Fibroblast of skin of scalp (primary cell): ENCODE measurements around the gene COL9A2.

ENCODE experiments used
- DNase-seq: peaks from one replicate; pipeline ENCODE4 v3.0.0-alpha.2; 2013

Gene COL9A2

DNA sequence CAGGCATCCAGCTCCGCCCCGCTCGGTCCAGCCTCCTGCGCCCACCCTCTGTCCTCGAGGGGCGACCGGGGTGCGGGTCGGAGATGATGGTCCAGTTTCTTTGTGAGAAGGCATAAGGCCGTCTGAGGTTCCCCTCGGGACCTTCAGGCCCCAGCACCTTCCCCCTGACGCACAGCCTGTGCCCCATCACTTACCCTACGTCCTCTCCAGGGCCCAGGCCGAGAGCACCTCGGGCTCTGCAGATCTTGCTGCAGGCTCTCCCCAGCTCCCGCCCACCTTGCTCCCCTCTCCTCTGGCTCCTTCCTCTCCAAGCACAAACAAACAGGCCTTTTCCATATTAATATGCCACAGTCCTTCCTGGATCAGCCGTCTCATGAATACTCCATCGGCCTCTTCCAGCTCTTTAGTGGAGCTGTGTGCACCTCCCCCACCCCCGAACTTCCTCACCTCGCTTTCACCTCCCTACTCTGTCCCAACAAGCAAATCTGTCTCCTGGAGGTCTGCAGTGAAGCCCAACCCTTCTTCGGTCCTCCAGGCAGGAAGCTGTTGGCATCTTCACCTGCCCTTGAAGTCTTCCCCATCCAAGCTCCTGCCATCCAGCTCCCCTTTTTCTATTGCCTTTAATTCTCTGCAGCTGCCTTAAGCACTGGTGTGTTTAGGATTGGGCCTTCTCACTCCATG, 448 bp upstream of the COL9A2 start:
- DNase-seq: no peak

DNA sequence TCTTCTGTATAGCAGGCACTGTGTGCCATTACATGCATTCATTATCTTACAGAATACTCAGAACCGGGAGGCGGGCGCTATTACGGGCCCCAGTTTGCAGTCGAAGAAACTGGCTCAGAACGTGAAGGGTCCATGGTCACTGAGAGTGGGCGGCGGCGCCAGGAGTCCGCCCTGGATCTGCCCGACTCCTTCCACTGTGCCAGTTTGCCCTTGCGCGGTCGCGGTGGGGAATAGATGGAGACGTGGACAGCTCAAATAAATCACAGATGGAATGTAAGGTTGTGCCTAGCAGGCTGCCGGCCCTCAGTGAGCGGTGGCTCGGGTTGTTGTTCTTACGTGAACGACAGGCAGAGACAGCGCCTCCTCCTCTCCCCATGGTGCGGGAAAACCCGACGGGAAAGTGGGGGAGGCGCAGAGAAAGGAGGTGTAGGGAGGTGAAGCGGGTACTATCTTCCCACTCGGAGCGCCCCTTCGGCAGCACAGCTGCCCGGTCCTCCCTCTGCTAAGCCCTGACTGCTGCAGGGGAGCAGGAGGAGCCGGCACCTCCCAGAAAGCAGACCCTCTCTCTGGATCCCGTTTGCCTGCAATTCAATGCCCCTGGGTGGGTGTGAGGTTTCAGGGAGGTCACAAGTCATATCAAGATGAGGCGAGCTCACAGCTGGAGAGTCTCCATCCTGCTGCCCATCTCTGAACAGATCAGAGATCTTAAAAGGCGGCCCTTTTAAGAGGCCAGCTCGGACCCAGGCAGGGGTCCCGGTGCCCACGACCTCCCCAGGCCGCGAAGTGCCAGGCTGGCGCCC, 1.1 kb downstream of the COL9A2 start:
- DNase-seq: no peak

DNA sequence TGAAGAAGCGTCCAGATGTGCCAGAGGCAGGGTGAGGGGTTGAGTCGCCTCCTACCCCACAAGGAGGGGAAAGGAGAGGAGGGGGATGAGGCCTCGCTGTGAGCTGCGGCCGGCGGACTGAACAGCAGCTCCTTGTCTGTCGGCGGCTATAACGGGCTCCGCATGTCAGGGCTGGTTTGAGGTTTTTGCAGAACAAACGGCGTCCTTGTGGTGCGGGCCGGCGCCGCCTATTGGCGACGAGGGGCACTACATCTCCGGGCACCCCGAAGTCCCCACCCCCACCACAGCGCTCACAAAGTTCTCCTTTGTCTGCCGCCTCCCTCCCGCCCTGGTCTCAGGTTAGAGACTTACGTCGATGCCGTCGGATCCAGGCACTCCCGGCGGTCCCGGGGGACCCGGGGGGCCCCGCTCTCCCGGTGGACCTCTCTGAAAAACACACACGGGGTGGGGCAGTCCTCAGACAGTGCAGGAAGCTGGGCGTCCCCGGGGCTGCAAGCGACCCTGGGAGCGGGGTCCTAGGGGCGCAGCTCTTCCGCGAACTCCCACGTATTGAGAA, 1.8 kb downstream of the COL9A2 start:
- DNase-seq: peak; percentile 85

DNA sequence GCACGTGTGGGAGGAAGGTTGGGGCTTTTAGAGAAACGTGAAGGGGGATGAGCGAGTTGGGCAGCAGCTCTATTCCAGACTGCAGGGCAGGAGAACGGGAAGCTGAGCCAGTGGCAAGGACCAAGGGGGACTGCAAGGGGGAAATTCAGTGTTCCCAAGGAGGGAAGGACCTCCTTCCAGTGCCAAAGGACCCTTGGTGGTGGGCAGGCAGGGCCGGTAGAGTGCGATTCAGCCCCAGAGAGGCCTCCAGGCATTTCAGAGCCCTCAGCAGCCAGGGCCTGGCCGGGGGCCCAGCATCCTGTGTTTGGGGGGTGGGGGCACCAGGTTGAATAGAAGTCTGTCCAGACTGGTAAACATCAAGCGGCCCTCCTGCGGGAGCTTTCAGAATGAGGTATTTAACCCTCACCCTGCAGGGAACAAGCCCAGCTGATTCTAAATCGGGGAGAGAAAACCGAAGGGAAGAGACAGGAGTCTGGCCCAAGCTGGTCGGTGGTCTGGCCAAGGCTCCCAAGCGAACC, 2.3 kb downstream of the COL9A2 start:
- DNase-seq: no peak

DNA sequence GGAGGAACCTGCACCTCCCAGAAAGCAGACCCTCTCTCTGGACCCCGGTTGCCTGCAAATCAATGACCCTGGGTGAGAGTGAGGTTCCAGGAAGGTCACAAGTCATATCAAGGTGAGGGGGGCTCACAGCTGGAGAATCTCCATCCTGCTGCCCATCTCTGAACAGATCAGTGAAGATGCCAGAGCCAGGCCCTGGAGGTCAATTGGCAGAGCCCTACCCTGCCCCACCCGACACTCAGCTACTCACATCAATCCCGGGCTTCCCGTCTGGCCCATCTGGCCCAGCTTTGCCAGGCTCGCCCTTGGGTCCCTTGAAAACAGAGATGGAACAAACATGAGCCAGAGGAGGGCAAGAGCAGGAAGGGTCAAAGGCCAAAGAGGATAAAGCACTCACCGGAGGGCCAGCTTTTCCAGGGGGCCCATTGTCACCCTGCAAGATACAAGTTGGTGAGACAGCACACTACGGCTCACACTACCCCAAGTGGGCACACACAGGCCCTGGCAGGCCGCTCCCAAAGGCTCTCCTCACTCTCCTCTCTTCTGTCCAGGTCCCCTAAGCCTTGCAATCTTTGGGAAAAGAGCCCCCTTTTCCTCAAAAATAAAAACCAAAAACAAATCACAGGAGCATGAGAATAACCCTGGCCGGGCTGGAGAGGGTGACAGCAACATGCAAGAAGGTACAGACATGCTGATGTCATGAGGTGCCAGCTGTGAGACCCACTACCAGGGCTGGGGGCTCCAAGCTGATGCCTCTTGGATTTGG, 2.9 kb downstream of the COL9A2 start:
- no peak for DNase-seq

DNA sequence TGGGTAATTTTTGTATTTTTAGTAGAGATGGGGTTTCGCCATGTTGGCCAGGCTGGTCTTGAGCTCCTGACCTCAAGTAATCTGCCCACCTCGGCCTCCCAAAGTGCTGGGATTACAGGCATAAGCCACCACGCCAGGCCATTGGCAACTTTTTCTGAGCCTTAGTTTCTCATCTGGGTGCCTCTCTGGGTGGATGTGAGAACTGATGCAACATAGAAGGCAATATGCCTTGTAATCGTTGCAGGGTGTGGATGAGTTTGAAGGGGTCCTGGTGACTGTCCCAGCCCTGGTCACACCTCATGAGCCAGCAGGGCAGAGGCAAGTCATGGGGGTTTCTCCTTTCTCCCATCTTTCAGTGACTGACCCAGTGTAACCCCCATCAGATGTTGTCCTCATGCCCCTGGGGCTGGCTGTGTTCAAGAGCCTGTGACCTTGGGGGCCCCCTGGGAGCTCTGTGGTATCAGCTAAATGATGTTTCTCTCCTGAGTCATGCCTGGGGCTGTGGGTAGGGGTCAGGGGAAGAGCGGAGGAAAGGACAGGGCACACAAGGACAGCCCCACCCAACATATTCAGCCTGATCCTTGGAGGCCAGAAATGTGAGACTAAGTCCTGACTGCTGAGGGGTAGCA, 3.6 kb downstream of the COL9A2 start:
- DNase-seq: peak; percentile 74

DNA sequence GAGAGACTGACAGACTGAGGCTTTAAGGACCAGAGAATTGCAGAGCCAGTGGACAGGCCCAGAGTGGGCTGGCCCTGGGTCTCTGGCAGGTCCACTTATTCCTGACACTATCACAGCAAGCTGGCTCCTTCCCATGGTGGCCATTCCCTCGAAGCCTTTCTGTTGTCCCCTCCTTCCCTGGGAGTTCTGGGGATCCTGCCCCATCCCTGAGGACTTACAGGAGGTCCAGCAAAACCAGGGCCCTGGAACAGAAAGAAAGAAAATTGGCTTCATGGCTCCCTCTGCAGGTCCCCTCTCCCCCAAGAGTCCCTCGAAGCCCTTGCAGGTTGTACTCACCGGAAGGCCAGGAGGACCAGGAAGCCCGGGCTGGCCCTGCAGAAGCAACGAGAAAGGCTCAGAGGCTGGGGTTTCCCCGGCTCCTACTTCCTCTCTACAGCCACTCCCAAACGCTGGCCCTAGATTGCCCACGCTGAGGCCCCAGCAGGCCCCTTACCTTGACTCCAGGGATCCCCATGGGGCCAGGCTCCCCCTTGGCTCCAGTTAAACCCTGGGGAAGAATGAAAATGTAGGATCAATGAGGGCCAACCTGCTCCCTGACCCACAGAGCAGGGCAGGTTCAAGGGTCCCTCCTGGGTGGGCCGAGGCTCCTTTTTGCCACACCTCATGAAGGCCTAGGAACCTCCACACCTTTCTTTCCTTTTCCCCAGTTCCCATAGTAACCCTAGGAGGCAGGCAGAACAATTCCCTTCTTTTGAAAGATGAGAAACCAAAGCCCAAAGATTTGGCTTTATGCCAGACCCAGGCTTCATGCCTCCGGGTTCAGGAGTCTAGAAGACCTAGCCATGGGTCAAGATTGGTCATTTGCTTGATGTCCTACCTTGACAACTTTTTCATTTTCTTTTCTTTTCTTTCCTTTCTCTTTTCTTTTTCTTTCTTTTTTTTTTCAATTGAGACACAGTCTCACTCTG, 4.6 kb downstream of the COL9A2 start:
- DNase-seq: no peak

DNA sequence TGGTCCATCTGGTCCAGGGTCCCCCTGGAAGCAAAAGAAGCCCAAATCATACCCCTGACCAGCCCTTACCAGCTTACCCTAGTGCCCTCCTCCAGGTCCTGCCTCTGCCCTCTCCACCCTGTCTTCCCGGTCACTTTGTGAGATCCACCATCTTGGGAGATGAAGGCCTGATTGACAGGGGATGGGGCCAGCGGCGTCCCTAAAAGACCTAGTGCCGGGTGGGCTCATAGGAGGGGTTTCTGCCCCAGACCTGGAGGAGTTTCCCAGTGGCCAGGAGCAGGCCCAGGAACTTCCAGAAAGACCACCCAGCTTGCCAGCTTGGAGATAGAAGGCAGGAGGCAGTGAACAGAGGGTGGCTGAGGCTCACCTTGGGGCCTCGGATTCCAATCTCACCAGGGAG, 5.4 kb downstream of the COL9A2 start:
- no peak for DNase-seq

DNA sequence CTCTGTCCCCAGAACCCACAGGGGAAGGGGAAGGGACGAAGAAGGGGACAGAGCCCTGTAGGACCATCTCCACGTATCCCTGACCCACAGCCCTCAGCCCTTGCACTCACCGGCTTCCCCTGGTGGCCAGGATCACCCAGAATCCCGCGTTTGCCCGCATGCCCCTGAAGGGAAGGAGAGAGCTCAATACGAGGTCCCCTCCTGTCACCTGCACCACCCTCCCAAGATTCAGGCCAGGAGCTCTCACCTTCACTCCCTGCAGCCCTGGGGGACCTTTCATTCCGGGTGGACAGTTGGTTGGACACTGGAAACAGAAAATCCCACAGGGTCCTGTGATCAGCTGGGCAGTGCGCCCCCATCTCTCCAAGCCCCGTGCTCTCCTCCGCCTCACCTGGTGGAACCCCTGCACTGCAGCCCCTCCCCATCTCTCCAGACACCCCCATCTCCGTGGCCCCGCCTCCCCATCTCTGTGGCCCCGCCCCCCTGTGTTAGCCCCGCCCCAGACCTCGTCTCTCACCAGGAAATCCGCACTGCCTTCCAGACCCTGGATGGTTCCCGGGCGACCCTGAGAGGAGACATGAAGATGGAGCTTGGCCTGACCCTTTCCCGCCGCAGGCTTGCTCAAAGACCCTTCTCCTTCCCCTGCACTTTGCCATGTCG, 6.0 kb downstream of the COL9A2 start:
- no peak for DNase-seq

DNA sequence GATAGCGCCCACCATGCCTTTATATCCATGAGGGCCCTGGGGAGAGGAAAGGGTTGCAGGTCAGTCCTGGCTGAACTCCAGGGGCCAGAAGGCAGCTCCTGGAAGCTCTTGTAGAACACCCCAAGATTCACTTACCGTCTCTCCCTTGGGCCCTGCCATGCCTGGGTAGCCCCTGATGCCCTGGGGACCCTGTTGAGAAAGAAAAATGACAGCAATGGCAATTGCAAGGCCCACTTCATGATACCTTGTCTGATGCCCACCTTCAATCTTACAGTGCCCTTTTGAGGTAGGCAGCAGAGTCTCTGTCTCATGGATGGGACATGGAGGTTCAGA, 7.0 kb downstream of the COL9A2 start:
- DNase-seq: no peak

DNA sequence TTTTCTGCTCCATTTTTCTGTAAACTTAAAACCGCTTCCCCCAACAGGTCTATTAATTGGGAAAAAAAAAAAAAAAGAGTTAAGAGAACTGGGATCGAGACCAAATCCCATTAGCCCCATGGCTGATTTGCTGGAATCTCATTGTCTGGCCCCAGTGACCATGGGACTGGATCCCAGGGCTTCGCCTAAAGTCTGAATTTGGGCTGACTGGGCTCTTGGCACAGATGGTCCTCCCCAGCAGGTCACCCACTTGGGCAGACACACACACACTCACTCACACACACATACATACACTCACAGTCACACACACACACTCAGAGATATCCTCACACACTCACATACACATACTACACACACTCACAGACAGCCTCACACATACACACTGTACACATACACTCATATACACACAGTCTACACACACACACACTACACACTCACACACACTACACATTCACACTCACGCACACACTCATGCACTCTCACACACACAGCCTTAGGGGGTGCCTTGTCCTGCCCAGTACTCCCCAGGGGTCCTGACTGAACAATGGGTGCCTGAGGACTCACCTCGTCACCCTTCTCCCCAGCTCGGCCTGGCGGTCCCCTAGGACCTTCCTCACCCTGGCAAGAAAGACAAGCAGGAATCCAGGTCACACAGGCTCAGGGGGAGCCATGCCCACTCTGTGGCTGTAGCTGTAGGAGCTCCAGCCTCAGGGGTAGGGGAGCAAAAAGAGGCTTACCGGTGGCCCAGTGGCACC, 7.5 kb downstream of the COL9A2 start:
- DNase-seq: no peak

DNA sequence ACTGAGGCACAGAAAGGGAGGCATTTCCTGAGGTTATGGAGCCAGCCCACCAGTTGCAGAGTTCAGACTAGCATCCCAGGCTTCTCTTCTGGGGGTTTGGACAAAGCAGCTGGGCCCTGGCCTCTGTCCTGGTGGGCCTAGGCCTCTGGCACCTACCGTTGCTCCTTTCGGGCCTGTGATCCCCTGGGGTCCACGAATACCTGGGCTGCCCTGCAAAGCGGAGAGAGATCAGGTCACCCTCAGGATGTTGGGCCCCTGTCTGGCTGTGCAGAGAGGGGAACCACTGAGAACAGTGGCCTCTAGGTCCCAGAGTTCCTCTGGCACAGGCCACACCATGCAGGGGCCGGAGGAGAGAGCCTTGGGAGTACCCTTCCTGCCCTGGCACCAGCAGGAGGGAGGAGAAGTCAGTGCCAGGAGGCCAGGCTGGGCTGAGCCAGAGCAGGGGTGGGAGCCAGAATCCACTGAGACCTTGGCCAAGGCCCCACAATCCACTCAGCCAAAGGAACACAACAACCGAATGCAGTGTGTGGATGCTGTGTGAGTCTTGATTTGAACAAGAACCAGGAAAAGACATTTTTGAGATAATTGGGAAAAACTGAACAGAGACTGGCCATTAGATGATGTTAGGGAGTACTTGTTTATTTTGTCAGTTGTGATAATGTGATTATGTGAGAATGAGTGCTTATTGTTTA, 8.9 kb downstream of the COL9A2 start:
- no peak for DNase-seq

DNA sequence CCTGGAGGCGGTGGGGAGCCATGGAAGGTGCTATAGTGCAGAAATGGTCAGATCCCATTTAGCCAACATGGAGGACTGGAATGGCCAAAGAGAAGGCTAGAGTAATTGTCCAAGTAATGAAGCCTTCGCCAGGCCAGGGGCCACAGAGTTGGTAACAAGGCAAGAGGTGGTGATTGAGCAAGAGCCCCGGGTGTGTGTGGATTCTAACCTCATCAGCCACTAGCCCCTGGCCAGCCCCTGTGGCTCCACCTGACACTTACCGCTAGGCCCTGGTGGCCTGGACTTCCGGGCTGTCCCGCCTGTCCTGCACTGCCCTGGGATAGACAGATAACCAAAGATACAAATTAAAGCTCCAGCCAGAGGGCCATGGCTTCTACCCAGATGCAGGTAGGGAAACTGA, 9.9 kb downstream of the COL9A2 start:
- DNase-seq: no peak

DNA sequence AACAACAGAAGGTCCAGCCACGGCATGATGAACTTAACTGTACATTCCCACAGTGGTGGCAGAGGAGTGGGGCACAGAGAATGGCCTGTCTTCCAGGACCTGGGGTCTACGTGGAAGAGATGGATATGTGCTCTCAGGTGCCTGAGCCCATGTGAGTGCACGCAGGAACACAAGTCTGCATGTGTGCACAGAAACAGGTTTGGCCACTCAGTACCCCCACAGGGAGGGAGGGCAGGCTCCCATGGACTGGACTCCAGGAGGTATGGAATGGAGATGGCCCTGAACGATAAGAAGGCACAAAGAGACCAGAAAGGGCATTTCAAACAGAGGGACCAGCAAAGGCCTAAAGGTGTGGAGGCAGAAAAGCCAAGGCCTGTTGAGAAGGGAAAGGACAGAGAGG, 10.8 kb downstream of the COL9A2 start:
- DNase-seq: no peak

DNA sequence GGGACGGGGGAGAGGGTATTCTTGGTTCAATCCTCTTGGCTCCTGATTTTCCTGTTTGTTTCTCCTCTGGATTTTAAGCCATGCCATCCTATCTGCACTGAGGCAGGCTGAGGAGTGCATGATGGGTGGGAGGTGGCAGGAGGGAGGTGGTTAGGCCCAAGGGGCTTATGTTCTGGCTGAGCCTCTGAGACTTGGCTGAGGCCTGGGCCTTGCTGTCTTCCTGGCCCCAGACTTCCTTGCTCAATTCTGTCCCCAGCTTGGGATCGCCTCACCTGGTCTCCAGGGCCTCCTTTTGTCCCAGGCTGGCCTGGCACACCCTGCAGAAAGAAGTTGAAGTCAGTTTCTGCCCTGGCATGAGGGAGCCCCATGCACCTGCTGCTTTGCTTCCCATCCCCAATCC, 11.2 kb downstream of the COL9A2 start:
- no peak for DNase-seq

DNA sequence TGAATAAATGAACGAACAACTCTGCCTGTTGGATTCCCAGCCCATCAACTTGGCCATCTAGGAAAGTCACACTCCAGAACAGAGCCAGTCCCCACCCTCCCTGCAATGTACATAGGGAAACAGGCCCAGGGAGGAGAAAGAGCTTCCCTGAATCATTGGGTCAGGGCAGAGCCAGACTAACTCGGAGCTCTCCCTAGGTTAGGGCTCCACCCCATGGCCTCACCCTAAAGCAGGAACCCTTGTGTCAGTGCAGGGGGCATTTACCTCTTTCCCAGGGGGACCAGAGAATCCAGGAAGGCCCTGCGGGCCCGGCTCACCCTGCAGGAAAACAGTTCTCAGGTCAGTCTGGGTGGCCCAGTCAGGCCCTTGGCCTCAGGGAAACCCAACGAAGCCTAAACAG, 11.6 kb downstream of the COL9A2 start:
- DNase-seq: no peak

DNA sequence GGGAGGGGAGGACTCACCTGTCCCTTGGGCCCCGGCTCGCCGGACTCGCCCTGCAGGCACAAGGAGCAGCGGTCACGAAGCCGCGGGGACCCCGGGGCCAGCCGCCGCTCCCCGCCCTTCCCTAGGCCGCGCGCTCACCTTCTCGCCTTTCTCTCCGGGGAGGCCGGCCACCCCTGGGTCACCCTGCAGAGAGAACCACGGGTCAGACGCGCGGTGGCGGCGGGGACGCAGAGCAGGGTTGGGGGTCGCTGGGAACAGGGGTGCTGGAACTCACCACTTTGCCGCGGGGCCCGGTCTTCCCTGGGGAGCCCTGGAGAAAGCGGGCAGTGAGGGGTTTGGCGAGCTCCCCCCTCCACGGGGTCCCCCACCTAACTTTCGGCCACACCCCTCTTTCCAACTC, 13.3 kb downstream of the COL9A2 start:
- no peak for DNase-seq

DNA sequence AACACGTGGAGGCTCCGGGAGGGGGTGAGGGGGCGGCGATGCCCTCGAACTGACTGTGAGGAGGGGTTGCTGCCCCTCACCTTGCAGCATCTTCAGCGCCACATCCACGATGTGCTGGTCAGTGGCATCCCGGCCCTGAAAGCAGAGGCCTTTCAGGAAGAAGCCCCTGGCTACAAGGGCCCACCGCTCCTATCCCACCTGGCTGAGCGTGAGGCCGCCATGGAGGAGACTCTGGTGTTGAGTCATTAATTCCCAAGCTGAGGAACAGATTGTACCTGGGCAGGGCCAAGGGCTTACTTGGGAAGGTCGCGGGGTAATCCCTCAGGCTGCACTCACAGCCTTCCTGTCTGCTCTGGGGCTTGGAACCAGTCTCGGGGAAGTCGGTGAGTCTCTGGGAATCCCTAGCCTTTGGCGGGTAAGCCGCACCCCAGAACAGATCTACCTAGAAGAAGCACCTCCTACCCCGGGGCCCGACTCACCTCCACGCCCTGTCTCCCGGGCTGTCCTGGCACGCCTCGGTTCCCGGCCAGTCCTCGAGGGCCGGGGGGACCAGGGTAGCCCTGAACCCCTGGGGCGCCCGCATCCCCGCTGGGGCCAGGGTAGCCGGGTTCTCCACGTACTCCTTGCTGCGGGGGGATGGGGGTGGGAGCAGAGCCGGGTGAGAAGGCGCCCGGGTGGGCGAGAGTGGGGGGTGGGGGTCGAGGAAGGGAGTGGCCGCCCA, 13.9 kb downstream of the COL9A2 start:
- DNase-seq: no peak

DNA sequence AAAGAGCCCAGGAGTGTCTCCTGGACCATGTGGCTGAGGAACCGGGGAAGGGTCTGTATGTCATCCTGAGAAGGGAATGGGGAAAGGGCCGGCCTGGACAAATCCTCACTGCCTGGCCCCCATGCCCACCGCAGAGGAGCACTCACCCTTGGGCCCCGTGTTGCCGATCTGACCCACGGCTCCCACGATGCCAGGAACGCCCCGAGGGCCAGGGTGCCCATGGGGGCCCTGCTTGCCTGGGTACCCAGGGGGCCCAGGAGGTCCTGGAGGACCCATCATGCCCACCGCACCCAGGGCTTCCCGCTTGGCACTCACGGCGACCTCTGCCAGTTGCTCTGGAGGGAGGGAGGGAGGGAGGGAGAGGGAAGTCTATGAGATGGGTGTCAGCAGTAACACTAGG, 14.6 kb downstream of the COL9A2 start:
- no peak for DNase-seq
